HG03520 (cell line): Measurements from ENCODE around the gene ELP2.
A peak's percentile ranks its signal among the peaks of the same experiment; 100 is the strongest.
"Not testable (repeated sequence)": the region's sequence is repeated elsewhere in the genome, so short reads cannot be mapped to it uniquely, and the experiment has no call there.

ENCODE experiments used
- ATAC-seq: cut with Tn5 transposase; IDR thresholded peaks from one replicate; pipeline ENCODE4 v1.9.1; 2021; ENCODE audit warnings: mild to moderate bottlenecking, moderate library complexity; ENCODE audit not compliant: unreplicated experiment

The ELP2 gene

DNA sequence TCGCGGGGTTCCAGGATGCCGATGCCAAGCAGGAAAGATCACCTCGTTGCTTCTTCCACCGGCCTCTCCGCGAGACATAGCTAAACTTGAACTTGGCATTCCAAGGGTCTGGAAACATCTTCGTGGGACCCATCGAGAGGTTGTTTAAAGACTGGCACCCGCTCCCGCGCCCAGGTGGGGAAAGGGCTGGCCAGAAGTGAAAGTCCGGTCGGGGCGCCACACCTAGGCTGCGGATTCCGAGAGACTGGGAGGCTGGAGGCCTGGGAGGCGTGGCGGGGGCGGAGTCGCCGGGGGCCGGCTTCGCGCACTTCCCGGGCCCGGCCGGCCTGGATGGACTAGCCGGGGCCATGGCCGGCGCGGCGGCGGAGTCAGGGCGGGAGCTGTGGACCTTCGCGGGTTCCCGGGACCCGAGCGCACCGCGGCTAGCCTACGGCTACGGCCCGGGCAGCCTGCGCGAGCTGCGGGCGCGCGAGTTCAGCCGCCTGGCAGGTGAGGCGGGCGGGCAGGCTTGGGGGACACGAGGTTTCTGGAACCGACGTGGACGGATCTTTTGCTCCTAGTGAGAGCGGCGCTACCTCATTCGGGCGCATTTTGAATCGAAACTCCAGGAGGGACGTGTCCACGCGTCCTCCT lies 57.6 kb downstream of the ELP2 start, which contains the start of gene MOCOS:
Gene MOCOS (plus strand): TSS at position 305 of the 633 bp plus-strand sequence. CDS start 43 bp downstream, at position 348.
- peak; percentile 78 for ATAC-seq

DNA sequence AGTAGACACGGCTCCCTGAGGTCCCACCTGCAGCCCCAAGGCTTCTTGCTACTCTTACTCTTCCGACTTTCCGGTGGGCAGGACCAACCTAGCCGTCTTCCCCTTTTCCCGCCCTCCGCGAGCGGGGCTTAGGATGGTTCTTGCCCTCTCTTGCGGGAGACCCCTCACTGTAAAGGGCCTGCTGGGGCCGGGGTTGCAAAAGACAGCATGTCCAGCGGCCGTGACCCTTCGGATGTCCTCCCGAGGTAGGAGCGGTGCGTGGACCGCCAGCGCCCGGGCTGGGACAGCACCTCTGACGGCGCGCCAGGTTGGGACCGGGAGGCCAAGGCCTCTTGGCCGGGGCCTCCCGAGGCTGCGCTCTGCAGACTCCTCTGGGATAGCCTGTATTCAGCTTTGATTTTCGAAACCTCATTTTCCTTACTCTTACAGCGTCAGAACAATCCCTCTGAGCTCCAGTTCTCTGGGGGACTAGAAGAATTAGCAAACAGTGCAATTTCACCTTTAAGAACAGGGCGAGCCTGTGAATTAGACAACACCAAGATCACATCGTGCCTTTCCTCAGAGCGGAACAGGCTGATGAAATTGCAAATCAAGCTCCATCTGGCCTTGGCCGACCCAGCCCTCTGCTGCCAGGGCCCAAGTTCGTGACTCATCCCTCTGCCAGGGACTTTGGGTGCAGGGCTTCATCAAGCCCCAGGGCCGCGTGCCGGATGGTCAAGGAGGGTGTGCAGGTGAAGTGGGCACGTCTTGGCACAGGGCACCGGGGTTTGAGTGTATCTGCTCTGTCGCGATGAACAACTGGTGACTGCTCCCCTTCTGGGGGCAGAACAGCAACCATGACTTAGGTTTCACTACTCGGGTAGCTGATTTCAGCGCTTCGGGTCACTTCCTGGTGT lies 58.4 kb downstream of the ELP2 start:
- peak; percentile 12 for ATAC-seq

DNA sequence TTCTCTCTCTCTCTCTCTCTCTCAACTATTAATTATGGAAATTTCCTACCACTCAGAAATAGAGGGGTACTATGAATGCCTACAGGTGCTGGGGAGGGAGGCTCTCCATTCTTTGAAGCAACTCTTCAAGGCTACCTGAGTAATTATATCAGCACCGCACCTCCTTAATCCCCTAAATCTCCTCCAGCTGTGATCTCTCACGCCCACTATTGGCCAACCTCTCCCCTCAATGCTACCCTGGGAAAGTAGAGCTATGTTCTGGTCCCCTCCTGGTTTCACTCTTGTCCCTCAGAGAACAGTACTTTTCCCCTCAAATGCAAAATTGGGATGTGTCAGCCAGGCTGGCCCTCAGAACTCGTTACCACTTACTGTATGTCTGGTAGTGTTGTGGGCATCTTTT lies 59.2 kb downstream of the ELP2 start:
- no peak for ATAC-seq

DNA sequence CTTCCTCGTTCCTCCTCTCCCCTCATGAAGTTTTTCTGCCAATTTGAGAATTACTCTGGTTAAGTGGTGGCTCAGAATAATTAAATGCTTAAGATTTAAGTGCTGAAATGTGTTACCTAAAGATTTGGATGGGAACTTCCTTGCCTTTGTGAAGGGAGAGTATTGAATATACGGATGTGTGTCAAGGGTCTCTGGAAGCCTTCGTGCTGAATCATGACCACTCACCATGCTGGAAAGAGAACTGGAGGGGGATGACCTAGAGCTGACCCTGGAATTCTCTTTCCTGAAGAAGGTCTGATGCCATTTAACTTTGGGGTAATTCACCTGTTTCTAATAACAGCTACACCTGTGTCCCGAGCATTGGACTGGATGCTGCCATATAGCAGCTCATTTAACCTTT lies 59.8 kb downstream of the ELP2 start:
- no peak for ATAC-seq

DNA sequence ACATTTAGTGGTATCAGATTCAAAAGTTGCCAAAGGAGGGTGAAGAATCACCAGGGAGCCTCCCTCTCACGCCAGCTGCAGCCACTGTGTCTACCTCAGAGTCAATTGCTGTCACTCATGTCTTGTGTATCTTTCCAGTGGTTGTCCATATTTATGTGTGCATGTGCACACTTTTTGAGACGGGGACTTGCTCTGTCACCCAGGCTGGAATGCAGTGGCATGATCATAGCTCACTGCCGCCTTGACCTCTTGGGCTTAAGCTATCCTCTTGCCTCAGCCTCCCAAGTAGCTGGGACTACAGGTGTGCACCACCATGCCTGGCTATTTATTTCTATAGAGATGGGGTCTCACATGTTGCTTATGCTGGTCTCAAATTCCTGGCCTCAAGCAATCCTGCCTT lies 61.6 kb downstream of the ELP2 start:
- no peak for ATAC-seq

DNA sequence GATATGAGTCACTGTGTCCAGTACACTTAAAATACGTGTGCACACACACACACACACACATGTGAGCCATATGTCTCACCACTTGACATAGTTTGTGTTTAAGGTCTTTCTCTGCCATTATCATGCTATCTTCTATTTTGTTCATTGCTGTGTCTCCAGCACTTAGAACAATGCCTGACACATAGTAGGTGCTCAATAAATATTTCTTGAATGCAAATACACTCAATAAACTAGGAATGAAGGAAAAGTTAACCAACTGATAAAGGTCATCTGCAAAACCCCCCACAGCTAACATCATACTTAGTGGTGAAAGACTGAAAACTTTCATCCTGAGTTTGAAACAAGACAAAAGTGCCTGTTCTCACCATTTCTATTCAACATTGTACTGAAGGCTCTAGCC lies 62.0 kb downstream of the ELP2 start:
- ATAC-seq: no peak

DNA sequence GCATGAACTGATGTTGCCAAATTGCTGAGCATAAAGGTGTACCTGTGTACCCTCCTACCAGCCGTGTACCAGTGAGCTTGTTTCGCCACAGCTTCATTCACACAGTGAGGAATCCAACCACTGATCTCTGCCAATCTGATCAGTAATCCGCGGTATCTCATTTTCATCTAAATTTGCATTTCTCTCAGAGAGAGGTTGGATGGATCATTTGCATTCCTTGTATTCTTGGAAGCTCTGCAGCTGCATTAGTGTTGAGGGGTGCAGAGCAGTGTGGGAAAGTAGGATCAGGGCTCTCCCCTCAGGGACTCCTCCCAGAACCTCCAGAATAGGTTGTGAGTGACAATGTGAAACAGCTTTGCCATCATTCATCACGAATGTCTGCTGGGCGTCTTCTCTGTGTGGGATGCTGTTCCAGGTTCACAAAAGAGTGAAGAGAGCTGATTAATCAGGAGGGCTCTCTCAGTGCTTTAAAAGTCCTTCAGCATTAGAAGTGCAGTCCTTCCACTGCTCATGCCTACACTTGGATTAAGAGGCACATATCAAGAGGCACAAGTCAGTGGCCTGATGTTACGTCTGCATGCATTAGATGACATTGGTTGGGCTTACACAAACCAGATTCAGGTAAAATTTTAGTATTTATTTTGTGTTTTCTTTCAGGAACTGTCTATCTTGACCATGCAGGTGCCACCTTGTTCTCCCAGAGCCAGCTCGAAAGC lies 65.1 kb downstream of the ELP2 start:
- no peak for ATAC-seq

DNA sequence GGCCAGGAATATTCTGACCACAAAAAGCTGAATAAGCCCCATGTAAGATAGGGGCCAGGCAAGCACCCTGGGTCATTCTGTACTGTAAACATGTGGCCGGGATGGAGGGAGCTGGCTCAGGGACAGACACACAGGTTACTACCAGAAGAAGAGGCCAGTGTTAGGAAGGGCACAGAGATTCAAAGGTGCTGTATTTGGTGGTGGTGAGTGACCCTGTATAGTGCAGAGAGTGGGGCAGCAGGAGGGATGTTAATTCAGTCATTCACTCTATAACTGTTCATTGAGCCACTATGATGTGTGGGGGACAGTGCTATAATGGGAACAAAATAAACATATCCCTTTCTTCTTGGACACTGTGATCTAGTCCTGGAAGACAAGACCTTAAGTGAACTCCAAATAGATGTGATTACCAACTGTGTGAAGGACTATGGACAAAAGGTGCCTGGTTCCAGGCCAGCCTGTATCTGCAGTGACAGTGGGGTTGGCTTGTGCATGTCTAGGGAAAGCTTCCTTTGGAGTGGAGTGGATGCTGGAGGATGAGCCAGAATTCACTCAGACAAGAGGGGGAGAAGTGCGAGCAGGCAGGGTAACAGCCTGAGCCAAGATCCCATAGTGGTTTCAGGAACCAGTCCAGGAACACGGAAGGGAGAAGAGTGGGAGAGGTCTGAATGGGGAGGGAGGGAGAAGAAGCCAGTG lies 65.9 kb downstream of the ELP2 start:
- ATAC-seq: no peak

DNA sequence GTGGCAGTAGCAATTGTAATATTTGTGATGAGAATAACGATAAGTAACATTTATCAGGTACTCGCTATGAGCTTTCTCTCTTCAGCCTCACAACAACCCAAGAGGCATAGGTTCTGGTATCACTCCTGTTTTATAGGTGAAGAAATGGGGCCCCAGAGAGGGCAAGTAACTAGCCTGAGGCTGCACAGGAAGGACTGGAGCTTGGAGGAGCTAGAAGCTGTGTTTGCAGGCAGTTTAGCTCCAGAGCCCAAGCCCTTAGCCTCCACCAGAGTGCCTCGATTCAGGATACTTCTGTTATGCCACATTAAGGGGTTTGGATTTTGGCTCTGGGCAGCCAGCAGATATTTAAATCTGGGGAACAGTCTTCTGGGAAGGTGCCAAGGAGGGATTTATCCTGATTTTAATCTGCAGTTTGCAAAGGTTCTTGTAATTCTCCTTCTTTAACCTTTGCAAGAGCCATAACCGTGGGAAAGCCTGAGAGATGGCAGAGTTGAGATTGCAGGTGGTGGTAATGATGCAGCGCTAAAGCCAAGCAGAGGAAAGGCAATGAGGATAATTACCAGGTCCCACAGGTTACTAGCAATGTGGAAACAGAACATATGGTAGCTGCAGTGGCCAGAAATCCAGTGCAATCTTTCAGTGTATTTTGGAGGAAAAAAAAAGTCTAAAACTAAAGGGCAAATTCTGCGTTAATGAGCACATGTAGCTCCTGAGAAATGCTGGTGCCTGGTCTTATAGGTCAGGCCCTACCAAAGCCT lies 66.7 kb downstream of the ELP2 start:
- ATAC-seq: no peak

DNA sequence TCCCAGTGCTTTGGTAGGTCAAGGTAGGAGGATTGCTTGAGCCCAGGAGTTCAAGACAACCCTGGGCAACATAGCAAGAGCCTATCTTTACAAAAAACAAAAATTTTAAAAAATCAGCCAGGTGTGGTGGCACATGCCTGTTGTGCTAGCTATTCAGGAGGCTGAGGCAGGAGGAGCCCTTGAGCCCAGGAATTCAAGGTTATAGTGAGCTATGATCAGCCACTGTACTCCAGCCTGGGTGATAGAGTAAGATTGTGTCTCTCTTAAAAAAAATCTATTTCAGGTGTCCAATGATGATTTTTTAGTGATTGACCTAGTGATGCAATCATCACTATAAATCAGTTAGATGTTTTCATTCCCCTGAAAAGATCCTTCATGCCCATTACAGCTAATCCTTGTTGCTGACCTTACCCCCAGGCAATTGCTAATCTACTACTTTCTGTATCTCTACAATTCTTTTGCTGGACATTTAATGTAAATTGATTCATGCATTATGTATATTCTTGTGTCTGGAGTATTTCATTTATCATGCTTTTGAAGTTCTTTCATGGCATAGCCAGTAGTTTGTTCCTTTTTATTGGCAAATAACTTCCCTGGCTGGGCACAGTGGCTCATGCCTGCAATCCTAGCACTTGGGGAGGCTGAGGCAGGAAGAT lies 67.9 kb downstream of the ELP2 start:
- no peak for ATAC-seq

DNA sequence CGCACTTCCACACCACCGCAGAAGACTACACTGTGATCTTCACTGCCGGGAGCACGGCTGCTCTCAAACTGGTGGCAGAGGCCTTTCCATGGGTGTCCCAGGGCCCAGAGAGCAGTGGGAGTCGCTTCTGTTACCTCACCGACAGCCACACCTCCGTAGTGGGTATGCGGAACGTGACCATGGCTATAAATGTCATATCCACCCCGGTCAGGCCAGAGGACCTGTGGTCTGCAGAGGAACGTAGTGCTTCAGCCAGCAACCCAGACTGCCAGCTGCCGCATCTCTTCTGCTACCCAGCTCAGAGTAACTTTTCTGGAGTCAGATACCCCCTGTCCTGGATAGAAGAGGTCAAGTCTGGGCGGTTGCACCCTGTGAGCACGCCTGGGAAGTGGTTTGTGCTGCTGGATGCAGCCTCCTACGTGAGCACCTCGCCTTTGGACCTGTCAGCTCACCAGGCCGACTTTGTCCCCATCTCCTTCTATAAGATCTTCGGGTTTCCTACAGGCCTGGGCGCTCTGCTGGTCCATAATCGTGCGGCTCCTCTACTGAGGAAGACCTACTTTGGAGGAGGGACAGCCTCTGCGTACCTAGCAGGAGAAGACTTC lies 70.1 kb downstream of the ELP2 start:
- ATAC-seq: no peak

DNA sequence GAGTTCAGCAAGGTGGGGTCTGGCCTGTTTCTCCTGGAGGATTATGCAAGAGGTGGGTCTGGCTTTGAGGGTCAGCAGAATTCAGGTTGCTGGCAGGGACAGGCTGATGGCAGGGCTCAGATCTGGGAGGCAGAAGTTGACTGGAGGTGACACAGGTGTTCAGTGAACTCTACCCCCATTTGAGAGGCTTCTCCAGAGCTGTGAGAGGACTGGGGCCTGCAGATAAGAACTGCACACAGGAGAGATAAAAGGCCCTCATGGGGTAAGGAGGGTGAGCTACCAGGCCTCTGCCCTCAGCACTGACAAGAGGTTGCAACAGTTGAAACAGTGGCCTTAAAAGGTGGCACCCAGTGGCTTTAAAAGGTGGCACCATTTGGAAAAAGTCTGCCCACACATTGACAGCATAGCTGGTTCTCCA lies 70.7 kb downstream of the ELP2 start:
- no peak for ATAC-seq

DNA sequence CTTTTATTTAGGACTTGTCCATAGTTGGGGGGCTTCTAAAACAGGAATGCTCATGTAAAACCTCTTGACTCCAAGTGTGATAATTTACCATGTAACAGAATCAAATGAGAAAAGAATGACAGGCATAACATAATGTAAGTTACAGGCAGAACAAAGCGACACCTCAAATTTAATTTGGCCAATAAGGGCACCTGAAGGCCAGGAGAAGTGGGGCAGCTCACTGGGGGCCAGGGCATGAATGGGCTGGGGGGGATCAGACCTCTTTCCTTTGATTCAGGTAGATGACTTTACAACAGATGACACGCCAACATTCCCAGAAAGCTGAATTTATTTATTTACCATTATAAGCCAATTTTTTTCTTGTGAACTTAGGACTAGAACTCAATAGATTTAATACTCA lies 72.1 kb downstream of the ELP2 start:
- no peak for ATAC-seq

DNA sequence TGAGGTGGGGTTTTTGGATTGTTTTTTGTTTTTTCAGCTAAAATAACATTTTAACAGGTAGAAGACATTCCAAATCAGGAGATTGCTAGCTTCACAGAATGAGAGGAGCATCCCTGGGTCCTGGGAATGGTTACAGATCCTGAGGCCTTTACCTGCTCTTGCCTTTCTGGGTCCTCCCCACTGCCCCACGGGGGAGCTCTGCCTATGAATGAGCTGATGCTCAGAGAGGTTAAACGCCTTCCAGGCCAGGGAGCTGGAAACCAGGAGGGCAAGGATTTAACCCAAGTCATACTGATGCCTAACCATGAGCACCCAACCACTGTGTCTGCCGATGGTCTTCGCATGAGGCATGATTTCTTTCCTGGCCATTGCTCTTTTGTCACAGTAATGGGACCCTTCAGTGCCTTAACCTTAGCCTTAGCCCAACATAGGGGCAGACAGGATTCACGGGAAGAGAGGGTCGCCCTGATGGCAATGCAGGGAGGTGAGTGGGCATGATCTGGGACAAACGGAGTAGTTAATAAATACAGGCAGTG lies 73.7 kb downstream of the ELP2 start:
- ATAC-seq: no peak

DNA sequence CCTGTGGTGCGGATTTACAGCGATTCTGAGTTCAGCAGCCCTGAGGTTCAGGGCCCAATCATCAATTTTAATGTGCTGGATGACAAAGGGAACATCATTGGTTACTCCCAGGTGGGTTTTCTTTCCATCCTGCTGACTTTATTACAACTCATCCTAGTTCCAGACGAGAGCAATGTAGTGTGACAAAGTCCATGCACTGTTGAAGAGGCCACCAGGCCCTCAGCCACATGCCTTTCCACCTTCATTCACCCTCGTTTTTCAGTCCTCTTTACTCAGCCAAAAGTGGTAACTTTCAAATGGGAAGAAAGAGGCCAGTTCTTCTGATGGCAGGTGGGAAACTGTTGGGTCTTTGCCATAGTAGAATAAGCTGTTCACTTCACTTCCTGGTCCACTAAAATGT lies 75.5 kb downstream of the ELP2 start:
- ATAC-seq: no peak

DNA sequence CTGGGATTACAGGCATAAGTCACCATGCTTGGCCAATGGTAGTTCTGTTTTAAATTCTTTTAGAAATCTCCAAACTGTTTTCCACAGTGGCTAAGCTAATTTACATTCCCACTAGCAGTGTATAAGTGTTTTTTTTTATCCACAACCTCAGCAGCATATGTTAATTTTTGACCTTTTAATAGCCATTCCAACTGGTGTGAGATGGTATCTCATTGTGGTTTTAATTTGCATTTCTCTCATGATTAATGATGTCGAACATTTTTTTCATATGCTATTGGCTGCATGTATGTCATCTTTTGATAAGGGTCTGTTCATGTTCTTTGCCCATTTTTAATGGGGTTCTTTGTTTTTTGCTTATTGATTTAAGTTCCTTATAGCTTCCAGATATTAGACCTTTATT lies 77.6 kb downstream of the ELP2 start:
- no peak for ATAC-seq

DNA sequence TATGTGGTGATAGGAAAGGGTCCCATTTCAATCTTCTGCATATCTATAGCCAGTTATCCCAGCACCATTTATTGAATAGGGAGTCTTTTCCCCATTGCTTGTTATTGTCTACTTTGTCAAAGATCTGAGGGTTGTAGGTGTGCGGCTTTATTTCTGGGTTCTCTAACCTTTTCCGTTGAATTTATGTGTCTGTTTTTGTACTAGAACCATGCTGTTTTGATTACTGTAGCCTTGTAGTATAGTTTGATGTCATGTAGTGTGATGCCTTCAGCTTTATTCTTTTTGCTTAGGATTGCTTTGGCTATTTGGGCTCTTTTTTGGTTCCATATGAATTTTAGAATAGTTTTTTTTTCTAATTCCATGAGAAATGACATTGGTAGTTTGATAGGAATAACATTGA lies 78.3 kb downstream of the ELP2 start:
- not testable (repeated sequence) for ATAC-seq

DNA sequence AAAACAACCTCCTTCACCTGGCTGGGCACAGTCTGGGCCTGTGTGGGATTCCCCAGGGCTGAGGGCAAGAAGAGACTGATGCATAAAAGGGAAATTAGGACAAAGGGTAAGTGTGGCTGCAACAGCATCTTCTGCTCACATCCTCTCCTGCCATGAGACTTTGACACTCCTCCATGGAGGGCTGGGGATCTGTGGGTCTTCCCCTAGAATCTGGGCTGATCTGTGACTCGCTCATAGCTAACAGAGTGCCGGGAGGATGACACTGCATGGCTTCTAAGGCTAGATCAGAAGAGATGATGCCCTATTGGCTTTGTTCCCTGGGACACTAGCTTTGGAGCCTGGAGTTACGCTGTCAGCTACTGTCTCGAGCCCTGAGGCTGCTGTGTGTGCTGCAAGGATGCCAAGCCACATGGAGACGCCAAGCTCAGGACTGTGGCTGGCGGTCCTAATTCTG lies 81.9 kb downstream of the ELP2 start:
- ATAC-seq: no peak
